Liver (tissue), 9 donors: ENCODE results near the gene CYBRD1. TPM values are rescaled to one million over a fixed set of nuclear protein-coding genes. Genes with fewer than 3 reads are reported as not detected.

Experiments used
- DNase-seq: peaks from one replicate; pipeline ENCODE4 v3.0.0-alpha.2; 2017; ENCODE audit warnings: low spot score
- H3K27ac ChIP-seq, 2 donors: one replicate each; pipeline ENCODE4 v1.7.0; 2013; ENCODE audit warnings: inconsistent platforms in 2 of 2, low read length in 2 of 2, control low read depth in 1 of 2, low read depth in 1 of 2, mild to moderate bottlenecking in 1 of 2
- H3K27me3 ChIP-seq, 4 donors: one replicate each; pipeline versions ENCODE4 v1.6.1 to v1.7.0; 2013; ENCODE audit warnings: low read length in 3 of 4, inconsistent platforms in 1 of 4, mild to moderate bottlenecking in 1 of 4, moderate library complexity in 1 of 4; ENCODE audit not compliant: control insufficient read depth in 4 of 4, insufficient read depth in 4 of 4
- H3K36me3 ChIP-seq, 4 donors: one replicate each; pipeline versions ENCODE4 v1.6.1 to v1.7.0; 2013; ENCODE audit warnings: low read length in 3 of 4, mild to moderate bottlenecking in 3 of 4, low read depth in 1 of 4, moderate library complexity in 1 of 4; ENCODE audit not compliant: control insufficient read depth in 4 of 4, insufficient read depth in 3 of 4
- H3K4me1 ChIP-seq, 4 donors: one replicate each; pipeline versions ENCODE4 v1.6.1 to v1.7.0; 2013; ENCODE audit warnings: low read length in 3 of 4, mild to moderate bottlenecking in 3 of 4, moderate library complexity in 1 of 4; ENCODE audit not compliant: control insufficient read depth in 4 of 4, insufficient read depth in 4 of 4
- H3K4me3 ChIP-seq, 3 donors: one replicate each; pipeline versions ENCODE4 v1.6.1 to v1.7.0; 2013; ENCODE audit warnings: low read length in 3 of 3, control low read depth in 1 of 3, low read depth in 1 of 3, mild to moderate bottlenecking in 1 of 3
- H3K9ac ChIP-seq, 2 donors: one replicate each; pipeline ENCODE4 v1.7.0; 2013; ENCODE audit warnings: low read length in 2 of 2, mild to moderate bottlenecking in 2 of 2, moderate library complexity in 2 of 2, control low read depth in 1 of 2, low read depth in 1 of 2
- H3K9me3 ChIP-seq, 4 donors: one replicate each; pipeline versions ENCODE4 v1.6.1 to v1.7.0; 2013; ENCODE audit warnings: low read length in 3 of 4; ENCODE audit not compliant: control insufficient read depth in 4 of 4
- ATF3 ChIP-seq: IDR thresholded peaks from 2 replicates; pipeline ENCODE4 v1.6.1; 2016; ENCODE audit warnings: antibody characterized with exemption
- CTCF ChIP-seq: fragments of 150-350 bp; IDR thresholded peaks from 2 replicates; pipeline ENCODE4 v1.5.1; 2017; ENCODE audit warnings: improper control_type of control experiment, low read depth, low read length; ENCODE audit not compliant: missing input control
- EGR1 ChIP-seq, 2 donors: IDR thresholded peaks; 2 replicates each; pipeline ENCODE4 v1.6.1; 2016 to 2018; ENCODE audit warnings: antibody characterized with exemption in 2 of 2, low read depth in 2 of 2
- FOXA1 ChIP-seq: IDR thresholded peaks from 2 replicates; pipeline ENCODE4 v1.6.1; 2016; ENCODE audit warnings: antibody characterized with exemption
- GABPA ChIP-seq, 2 donors: IDR thresholded peaks in 1 of 2; conservative IDR thresholded peaks in 1 of 2; 2 replicates each; pipeline ENCODE4 v1.6.1; 2016; ENCODE audit warnings: antibody characterized with exemption in 2 of 2, mild to moderate bottlenecking in 1 of 2, moderate library complexity in 1 of 2
- HNF4A ChIP-seq, 2 donors: conservative IDR thresholded peaks; 2 replicates each; pipeline ENCODE4 v1.6.1; 2016; ENCODE audit warnings: antibody characterized with exemption in 2 of 2, mild to moderate bottlenecking in 2 of 2
- HNF4G ChIP-seq: IDR thresholded peaks from 2 replicates; pipeline ENCODE4 v1.6.1; 2016; ENCODE audit warnings: antibody characterized with exemption
- JUND ChIP-seq, 2 donors: IDR thresholded peaks; 2 replicates each; pipeline ENCODE4 v1.6.1; 2016; ENCODE audit warnings: antibody characterized with exemption in 2 of 2
- MAX ChIP-seq: IDR thresholded peaks from 2 replicates; pipeline ENCODE4 v1.6.1; 2016; ENCODE audit warnings: antibody characterized with exemption
- NR2F2 ChIP-seq: IDR thresholded peaks from 2 replicates; pipeline ENCODE4 v1.6.1; 2016; ENCODE audit warnings: antibody characterized with exemption
- RAD21 ChIP-seq, 2 donors: IDR thresholded peaks; 2 replicates each; pipeline ENCODE4 v1.6.1; 2016; ENCODE audit warnings: antibody characterized with exemption in 2 of 2, mild to moderate bottlenecking in 2 of 2
- REST ChIP-seq: IDR thresholded peaks from 2 replicates; pipeline ENCODE4 v1.6.1; 2016; ENCODE audit warnings: antibody characterized with exemption, mild to moderate bottlenecking
- RXRA ChIP-seq, 2 donors: IDR thresholded peaks; 2 replicates each; pipeline ENCODE4 v1.6.1; 2017 to 2018; ENCODE audit warnings: antibody characterized with exemption in 2 of 2, mild to moderate bottlenecking in 1 of 2
- SP1 ChIP-seq: IDR thresholded peaks from 2 replicates; pipeline ENCODE4 v1.6.1; 2018; ENCODE audit warnings: antibody characterized with exemption, mild to moderate bottlenecking
- TAF1 ChIP-seq: conservative IDR thresholded peaks from 2 replicates; pipeline ENCODE4 v1.6.1; 2016; ENCODE audit warnings: antibody characterized with exemption, mild to moderate bottlenecking
- YY1 ChIP-seq: IDR thresholded peaks from 2 replicates; pipeline ENCODE4 v1.6.1; 2016; ENCODE audit warnings: antibody characterized with exemption, mild to moderate bottlenecking
- ZBTB33 ChIP-seq: IDR thresholded peaks from 2 replicates; pipeline ENCODE4 v1.6.1; 2016; ENCODE audit warnings: antibody characterized with exemption
- WGBS: extraction: QIAGEN DNeasy Blood & Tissue Kit; methylation state at CpG from one replicate; pipeline ENCODE4 v1.1.7; 2013; 5-methylcytosine and 5-hydroxymethylcytosine counted together
- polyA plus RNA-seq, 2 donors: library from polyadenylated mRNA; stranded (reverse) in 1 of 2; unstranded in 1 of 2; fragments of 200-250 nt in 1 of 2; fragments of >200 nt in 1 of 2; fragmentation: Nextera tagmentation in 1 of 2; extraction: Ambion mirVana in 1 of 2; gene quantifications; one replicate each; pipeline versions ENCODE4 v1.2.1 to v1.2.3, GENCODE V29; 2013 to 2015
- total RNA-seq, 2 donors: library from RNA; depleted of rRNA; stranded (reverse); fragments of >200 nt; gene quantifications; one replicate each; pipeline ENCODE4 v1.2.3, GENCODE V29; 2014
- donor health status: healthy.
- donor health status: healthy.
- donor health status: healthy.
- donor health status: healthy.
- donor health status: healthy.

CYBRD1 gene
- total and polyA plus RNA-seq, 4 donors: 5.8 to 51.1 (median 9.4) TPM

GRCh38 chr2:171490577-171490976 lies 31.7 kb upstream of the CYBRD1 start:
- Histone ChIP-seq H3K9ac (no peak overlapping the region), H3K27me3 (no peaks in the 10 kb centered on the region), H3K4me1 (peaks cover 0 to 11% (median 4%) of the 10 kb centered on the region in 4 donors), H3K4me3 (no peak overlapping the region), H3K9me3 (peaks cover 0 to 2% (median 0%) of the 10 kb centered on the region in 4 donors), H3K36me3 (no peaks in the 10 kb centered on the region), H3K27ac (no peak overlapping the region)
- WGBS: 67% methylated on average over 2 of the region's 2 CpGs
- TF ChIP-seq FOXA1 (no peak), HNF4A (conservative IDR thresholded peaks at IDR 0.05) (peak; percentile 34 to 70), NR2F2 (no peak), HNF4G (peak; percentile 38), ATF3 (no peak), GABPA (IDR thresholded peaks at IDR 0.05 in 1 of 2, conservative IDR thresholded peaks at IDR 0.05 in 1 of 2) (no peak), EGR1 (IDR thresholded peaks at IDR 0.05; ENCODE audit: low read depth in 2 of 2) (no peak), RXRA (IDR thresholded peaks at IDR 0.05) (no peak), ZBTB33 (no peak), RAD21 (IDR thresholded peaks at IDR 0.05) (no peak), TAF1 (no peak), YY1 (no peak), MAX (no peak)
- no peak for DNase-seq

- TF ChIP-seq RAD21 (IDR thresholded peaks at IDR 0.05): peak in 1 of 2 donors; percentile 76
- TF ChIP-seq HNF4A (conservative IDR thresholded peaks at IDR 0.05): no peak
- H3K9me3 ChIP-seq: peaks cover 0 to 2% (median 0%) of the 10 kb centered on the region in 4 donors
- H3K4me1 ChIP-seq: peaks cover 0 to 11% (median 4%) of the 10 kb centered on the region in 4 donors
- no peaks in the 10 kb centered on the region for H3K36me3 ChIP-seq
- 96% methylated on average over 3 of the region's 3 CpGs for WGBS
- H3K9ac ChIP-seq: no peak overlapping the region
- H3K27me3 ChIP-seq: no peaks in the 10 kb centered on the region
- no peak overlapping the region for H3K27ac ChIP-seq
- no peak for DNase-seq
- no peak overlapping the region for H3K4me3 ChIP-seq
Observed at GRCh38 chr2:171491292-171491691, 31.0 kb upstream of the CYBRD1 start.

- Histone ChIP-seq H3K4me1 (peaks cover 0 to 11% (median 3%) of the 10 kb centered on the region in 4 donors), H3K27ac (no peak overlapping the region), H3K9me3 (peaks cover 0 to 2% (median 0%) of the 10 kb centered on the region in 4 donors), H3K9ac (no peak overlapping the region), H3K36me3 (no peaks in the 10 kb centered on the region), H3K27me3 (no peaks in the 10 kb centered on the region), H3K4me3 (no peak overlapping the region)
- 78% methylated on average over 6 of the region's 6 CpGs for WGBS
- TF ChIP-seq FOXA1 (no peak), HNF4G (no peak), REST (no peak), JUND (IDR thresholded peaks at IDR 0.05) (no peak), ZBTB33 (no peak), SP1 (no peak), HNF4A (conservative IDR thresholded peaks at IDR 0.05) (no peak), GABPA (IDR thresholded peaks at IDR 0.05 in 1 of 2, conservative IDR thresholded peaks at IDR 0.05 in 1 of 2) (no peak), CTCF (no peak)
- DNase-seq: no peak
Observed at GRCh38 chr2:171492664-171493063, 29.6 kb upstream of the CYBRD1 start.
